GM18511 (cell line): ENCODE data around the gene FAR2.
"Not testable (repeated sequence)": the region's sequence is repeated elsewhere in the genome, so short reads cannot be mapped to it uniquely, and the experiment has no call there.

ENCODE experiments used
- ATAC-seq: cut with Tn5 transposase; IDR thresholded peaks from one replicate; pipeline ENCODE4 v1.9.1; 2021; ENCODE audit warnings: mild to moderate bottlenecking, moderate library complexity; ENCODE audit not compliant: unreplicated experiment

The FAR2 gene

GRCh38 chr12:29273178-29273843 lies 124.2 kb downstream of the FAR2 start:
- ATAC-seq: no peak

- ATAC-seq: no peak
Measured at GRCh38 chr12:29275834-29276233, 126.8 kb downstream of the FAR2 start.

- ATAC-seq: no peak
Measured at GRCh38 chr12:29277231-29277630, 128.2 kb downstream of the FAR2 start.

GRCh38 chr12:29278673-29279420 lies 129.8 kb downstream of the FAR2 start:
- no peak for ATAC-seq

GRCh38 chr12:29281371-29282005 lies 132.4 kb downstream of the FAR2 start:
- ATAC-seq: no peak

GRCh38 chr12:29282031-29282816 lies 133.1 kb downstream of the FAR2 start:
- ATAC-seq: no peak

GRCh38 chr12:29283969-29284700 lies 135.1 kb downstream of the FAR2 start:
- ATAC-seq: no peak

GRCh38 chr12:29286081-29286790 lies 137.2 kb downstream of the FAR2 start:
- ATAC-seq: no peak

- ATAC-seq: no peak
Measured at GRCh38 chr12:29287622-29288021, 138.5 kb downstream of the FAR2 start.

GRCh38 chr12:29288031-29288430 lies 139.0 kb downstream of the FAR2 start:
- ATAC-seq: no peak

GRCh38 chr12:29290475-29290874 lies 141.4 kb downstream of the FAR2 start:
- not testable (repeated sequence) for ATAC-seq

GRCh38 chr12:29291226-29291625 lies 142.1 kb downstream of the FAR2 start:
- ATAC-seq: no peak

GRCh38 chr12:29299633-29300032 lies 150.6 kb downstream of the FAR2 start:
- peak; percentile 55 for ATAC-seq

GRCh38 chr12:29301114-29301513 lies 152.0 kb downstream of the FAR2 start:
- ATAC-seq: no peak

- ATAC-seq: no peak
Measured at GRCh38 chr12:29304388-29304787, 155.3 kb downstream of the FAR2 start.

GRCh38 chr12:29306266-29306665 lies 157.2 kb downstream of the FAR2 start:
- ATAC-seq: no peak

- ATAC-seq: no peak
Measured at GRCh38 chr12:29306682-29307081, 157.6 kb downstream of the FAR2 start.

- ATAC-seq: no peak
Measured at GRCh38 chr12:29309320-29309902, 160.3 kb downstream of the FAR2 start.

GRCh38 chr12:29310899-29311298 lies 161.8 kb downstream of the FAR2 start:
- no peak for ATAC-seq

GRCh38 chr12:29314416-29314815 lies 165.3 kb downstream of the FAR2 start:
- ATAC-seq: no peak
